IMR-90 (cell line): ENCODE measurements around the gene COL28A1. TPM values are rescaled to one million over a fixed set of nuclear protein-coding genes. Genes with fewer than 3 reads are reported as not detected.

Experiments used
- ATAC-seq: fragments of 200-7000 bp; cut with Tn5 transposase; 2 replicates; pipeline ENCODE4 v1.9.1; 2020; ENCODE audit warnings: low read depth, mild to moderate bottlenecking, moderate library complexity
- BruUV-seq: library from RNA; stranded (reverse); fragments of 400-500 nt; replicated peaks from 2 replicates; lab custom pipeline; 2021; lab: Mats Ljungman, UMichigan
- CTCF ChIA-PET: fragments of 300-600 bp; formaldehyde crosslinking; extraction: SDS; loops from one replicate; lab custom pipeline; 2021; ENCODE audit warnings: antibody characterized with exemption; lab: Yijun Ruan, JAX
- POLR2A ChIA-PET: fragments of 300-600 bp; sonication (Branson Sonifier 250); formaldehyde crosslinking; loops from one replicate; lab custom pipeline; 2022; ENCODE audit warnings: antibody characterized with exemption; ENCODE audit not compliant: unreplicated experiment; lab: Charles Lee
- DNase-seq: peaks from one replicate; pipeline ENCODE4 v3.0.0; 2013
- H2AFZ ChIP-seq: replicated peaks from 2 replicates; pipeline ENCODE3; 2013; ENCODE audit warnings: low read length, mild to moderate bottlenecking; ENCODE audit not compliant: poor library complexity
- H2AK5ac ChIP-seq: 2 replicates; pipeline ENCODE4 v1.6.1; 2013; ENCODE audit warnings: low read depth, low read length, inconsistent platforms
- H2AK9ac ChIP-seq: replicated peaks from 2 replicates; pipeline ENCODE3; 2013; ENCODE audit warnings: mild to moderate bottlenecking, low read depth, low read length, moderate library complexity; ENCODE audit not compliant: poor library complexity
- H2BK120ac ChIP-seq: 2 replicates; pipeline ENCODE4 v1.6.1; 2013; ENCODE audit warnings: low read depth, low read length, inconsistent platforms
- H2BK15ac ChIP-seq: 3 replicates; pipeline ENCODE4 v1.6.1; 2013; ENCODE audit warnings: low read depth, low read length, inconsistent platforms
- H2BK20ac ChIP-seq: 2 replicates; pipeline ENCODE4 v1.6.1; 2013; ENCODE audit warnings: low read depth, mild to moderate bottlenecking, inconsistent platforms, low read length, moderate library complexity
- H2BK5ac ChIP-seq: 2 replicates; pipeline ENCODE4 v1.6.1; 2013; ENCODE audit warnings: mild to moderate bottlenecking, low read depth, low read length, inconsistent platforms; ENCODE audit not compliant: poor library complexity, severe bottlenecking
- H3K14ac ChIP-seq: replicated peaks from 2 replicates; pipeline ENCODE4 v1.6.1; 2013; ENCODE audit warnings: low read depth, low read length, inconsistent platforms
- H3K18ac ChIP-seq: 2 replicates; pipeline ENCODE4 v1.6.1; 2013; ENCODE audit warnings: low read depth, low read length, control low read depth
- H3K23ac ChIP-seq: 2 replicates; pipeline ENCODE4 v1.6.1; 2013; ENCODE audit warnings: low read depth, low read length, inconsistent platforms
- H3K27ac ChIP-seq: 2 replicates; pipeline ENCODE4 v1.5.1; 2013; ENCODE audit warnings: mild to moderate bottlenecking, control low read depth, low read length; ENCODE audit not compliant: insufficient read depth
- H3K27me3 ChIP-seq: 2 replicates; pipeline ENCODE4 v1.6.1; 2013; ENCODE audit warnings: low read length; ENCODE audit not compliant: control insufficient read depth, insufficient read depth
- H3K36me3 ChIP-seq: 2 replicates; pipeline ENCODE4 v1.6.1; 2013; ENCODE audit warnings: low read length, mixed read lengths; ENCODE audit not compliant: control insufficient read depth, insufficient read depth
- H3K4ac ChIP-seq: 2 replicates; pipeline ENCODE4 v1.6.1; 2013; ENCODE audit warnings: low read depth, low read length, inconsistent platforms
- H3K4me1 ChIP-seq: 2 replicates; pipeline ENCODE4 v1.6.1; 2013; ENCODE audit warnings: low read length, mixed read lengths; ENCODE audit not compliant: control insufficient read depth, insufficient read depth
- H3K4me2 ChIP-seq: 2 replicates; pipeline ENCODE4 v1.6.1; 2013; ENCODE audit warnings: low read depth, mild to moderate bottlenecking, control low read depth, low read length, moderate library complexity
- H3K4me3 ChIP-seq: 2 replicates; pipeline ENCODE4 v1.5.1; 2013; ENCODE audit warnings: low read depth, mild to moderate bottlenecking, control low read depth, low read length, moderate library complexity; ENCODE audit not compliant: insufficient read depth
- H3K56ac ChIP-seq: 2 replicates; pipeline ENCODE4 v1.6.1; 2013; ENCODE audit warnings: low read length, inconsistent platforms; ENCODE audit not compliant: insufficient read depth; ENCODE audit errors: extremely low read depth
- H3K79me1 ChIP-seq, 2 experiments: 2 replicates each; pipeline ENCODE4 v1.6.1; 2013; ENCODE audit warnings: low read length in 2 of 2, inconsistent platforms in 1 of 2, low read depth in 1 of 2
- H3K9ac ChIP-seq: 2 replicates; pipeline ENCODE4 v1.6.1; 2013; ENCODE audit warnings: low read depth, low read length, control low read depth
- H3K9me1 ChIP-seq: 2 replicates; pipeline ENCODE4 v1.6.1; 2013; ENCODE audit warnings: low read length, inconsistent platforms; ENCODE audit not compliant: insufficient read depth
- H3K9me3 ChIP-seq: 2 replicates; pipeline ENCODE4 v1.6.1; 2013; ENCODE audit warnings: low read length; ENCODE audit not compliant: control insufficient read depth, insufficient read depth
- H4K20me1 ChIP-seq: 2 replicates; pipeline ENCODE4 v1.6.1; 2013; ENCODE audit warnings: low read length, inconsistent platforms; ENCODE audit not compliant: insufficient read depth
- H4K5ac ChIP-seq: 2 replicates; pipeline ENCODE4 v1.6.1; 2013; ENCODE audit warnings: mild to moderate bottlenecking, low read depth, low read length, control low read depth
- H4K8ac ChIP-seq, 2 experiments: 2 replicates each; pipeline ENCODE4 v1.6.1; 2013; ENCODE audit warnings: low read depth in 2 of 2, low read length in 2 of 2, control low read depth in 1 of 2, inconsistent platforms in 1 of 2
- H4K91ac ChIP-seq: 2 replicates; pipeline ENCODE4 v1.6.1; 2013; ENCODE audit warnings: low read depth, low read length, inconsistent platforms; ENCODE audit not compliant: insufficient read depth
- BHLHE40 ChIP-seq: fragments of 150-350 bp; IDR thresholded peaks from 2 replicates; pipeline ENCODE4 v1.6.1; 2016; ENCODE audit warnings: mild to moderate bottlenecking, low read depth, low read length
- CEBPB ChIP-seq: IDR thresholded peaks from 2 replicates; pipeline ENCODE4 v1.6.1; 2012; ENCODE audit warnings: low read depth, low read length, improper control_type of control experiment
- CHD1 ChIP-seq: IDR thresholded peaks from 2 replicates; pipeline ENCODE4 v1.6.1; 2012; ENCODE audit warnings: low read depth, low read length, improper control_type of control experiment
- CTCF ChIP-seq: conservative IDR thresholded peaks from 2 replicates; pipeline ENCODE4 v1.5.1; 2012; ENCODE audit warnings: mild to moderate bottlenecking, low read depth, low read length, improper control_type of control experiment
- FOS ChIP-seq: fragments of 150-350 bp; IDR thresholded peaks from 2 replicates; pipeline ENCODE4 v1.6.1; 2016; ENCODE audit warnings: low read depth, low read length
- MAZ ChIP-seq: IDR thresholded peaks from 2 replicates; pipeline ENCODE4 v1.6.1; 2012; ENCODE audit warnings: low read depth, mild to moderate bottlenecking, low read length, improper control_type of control experiment, moderate library complexity, borderline replicate concordance
- MXI1 ChIP-seq: IDR thresholded peaks from 2 replicates; pipeline ENCODE4 v1.6.1; 2012; ENCODE audit warnings: low read depth, mild to moderate bottlenecking, low read length, moderate library complexity, borderline replicate concordance
- POLR2A ChIP-seq: IDR thresholded peaks from 2 replicates; pipeline ENCODE4 v1.6.1; 2012; ENCODE audit warnings: mild to moderate bottlenecking, low read depth, low read length
- RCOR1 ChIP-seq: IDR thresholded peaks from 2 replicates; pipeline ENCODE4 v1.6.1; 2012; ENCODE audit warnings: mild to moderate bottlenecking, low read length, improper control_type of control experiment; ENCODE audit not compliant: insufficient replicate concordance
- RFX5 ChIP-seq: IDR thresholded peaks from 2 replicates; pipeline ENCODE4 v1.8.0; 2012; ENCODE audit warnings: low read depth, mild to moderate bottlenecking, low read length, moderate library complexity
- SMC3 ChIP-seq: fragments of 150-350 bp; IDR thresholded peaks from 2 replicates; pipeline ENCODE4 v1.6.1; 2016; ENCODE audit warnings: low read depth, mild to moderate bottlenecking, antibody characterized with exemption, low read length, moderate library complexity
- WGBS, 2 experiments: methylation state at CpG; one replicate each; pipeline versions ENCODE4 v1.1.5 to v1.1.7; 2013; ENCODE audit warnings: missing lambda C conversion rate in 2 of 2; ENCODE audit not compliant: insufficient read length in 1 of 2; ENCODE audit errors: extremely low coverage in 2 of 2; 5-methylcytosine and 5-hydroxymethylcytosine counted together
- dilution Hi-C: fragments of 300-500 bp; cut with HindIII; formaldehyde crosslinking; loops from one replicate; pipeline ENCODE4 v1.14.3; 2018; ENCODE audit warnings: low sequenced_read_pairs; ENCODE audit not compliant: unreplicated experiment
- in situ Hi-C: fragments of 300-500 bp; cut with MboI; formaldehyde crosslinking; loops from 3 replicates; pipeline ENCODE4 v1.14.3; 2019; ENCODE audit warnings: low sequenced_read_pairs, inconsistent platforms, mixed read lengths
- intact Hi-C: fragments of 100-400 bp; cut with micrococcal nuclease; formaldehyde crosslinking; loops from 2 replicates; pipeline ENCODE4 v1.10.0; 2022
- polyA plus RNA-seq, 3 experiments: library from polyadenylated mRNA; depleted of rRNA; stranded (reverse); fragments of >200 nt; gene quantifications; 2 replicates each; pipeline ENCODE4 v1.2.3, GENCODE V29; 2012; ENCODE audit warnings: low replicate concordance in 1 of 3
- total RNA-seq: library from RNA; depleted of rRNA; stranded (reverse); fragments of >200 nt; gene quantifications from 2 replicates; pipeline ENCODE4 v1.2.3, GENCODE V29; 2012
- TF ChIP-seq, protein P1 (sequence below): fragments of 150-350 bp; IDR thresholded peaks from 2 replicates; pipeline ENCODE4 v1.6.1; 2016; ENCODE audit warnings: low read depth, mild to moderate bottlenecking, low read length, moderate library complexity, borderline replicate concordance
- TF ChIP-seq, protein P2 (sequence below): fragments of 150-350 bp; IDR thresholded peaks from 2 replicates; pipeline ENCODE4 v1.6.1; 2017; ENCODE audit warnings: mild to moderate bottlenecking, antibody characterized with exemption, low read length, low read depth

The COL28A1 gene
- total and polyA plus RNA-seq, 2 of the 4 experiments (the other 2 are of a cell fraction), result under 0.01 to 0.05 TPM

DNA sequence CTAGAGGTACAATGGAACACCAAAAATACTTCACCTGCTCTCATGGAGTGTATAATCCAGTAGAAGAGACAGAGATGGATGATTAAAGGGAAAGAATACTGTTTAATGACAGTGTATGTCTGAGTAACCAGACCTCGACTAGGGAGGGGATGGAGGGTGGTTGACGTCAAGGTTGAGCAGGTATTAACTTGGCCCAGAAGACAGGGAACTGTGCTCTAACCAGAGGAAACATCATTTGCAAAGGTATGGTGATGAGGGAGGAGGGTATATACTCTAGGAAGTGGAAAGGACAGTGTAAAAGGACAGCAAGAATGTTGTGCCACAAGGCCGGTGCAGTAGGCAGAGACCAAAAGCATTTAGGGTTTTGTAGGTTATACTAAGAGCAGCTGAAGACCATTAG lies 33.9 kb upstream of the COL28A1 start:
- Histone ChIP-seq H3K4me2 (no peak overlapping the region), H2AK5ac (no peak overlapping the region), H2BK5ac (no peak overlapping the region), H3K9me1 (peaks cover 9% of the 10 kb centered on the region; the same call in 1 of the 2 replicates), H2BK20ac (no peak overlapping the region), H3K27ac (no peak overlapping the region), H4K5ac (no peak overlapping the region), H3K14ac (no peak overlapping the region), H4K20me1 (no peaks in the 10 kb centered on the region), H3K56ac (no peak overlapping the region), H3K27me3 (no peaks in the 10 kb centered on the region), H3K4me1 (peaks cover 3% of the 10 kb centered on the region), H2AFZ (no peak overlapping the region), H3K79me1 (peaks cover 27 to 41% of the 10 kb centered on the region in 2 experiments), H3K18ac (no peak overlapping the region), H4K8ac (no peak overlapping the region), H2BK120ac (no peak overlapping the region), H2BK15ac (no peak overlapping the region), H4K91ac (no peak overlapping the region), H3K23ac (no peak overlapping the region; the same call in 1 of the 2 replicates), H3K4ac (no peak overlapping the region), H3K9ac (no peak overlapping the region), H3K9me3 (no peaks in the 10 kb centered on the region), H3K36me3 (peaks cover 5% of the 10 kb centered on the region; the same call in 1 of the 2 replicates), H2AK9ac (no peak overlapping the region), H3K4me3 (no peak overlapping the region)
- in situ Hi-C loops (no loop called here), intact Hi-C loops (no loop called here), dilution Hi-C loops (no loop called here)
- CTCF ChIA-PET, result no interaction called here
- BruUV-seq, result no TSS peak
- DNase-seq, result no peak
- TF ChIP-seq FOS, result no peak
- TF ChIP-seq POLR2A, result no peak
- no peak for TF ChIP-seq CEBPB
- TF ChIP-seq MAZ, result no peak
- TF ChIP-seq RCOR1, result no peak
- no peak for TF ChIP-seq MXI1
- no peak for TF ChIP-seq SMC3
- TF ChIP-seq CTCF, result no peak
- TF ChIP-seq, protein P1, sequence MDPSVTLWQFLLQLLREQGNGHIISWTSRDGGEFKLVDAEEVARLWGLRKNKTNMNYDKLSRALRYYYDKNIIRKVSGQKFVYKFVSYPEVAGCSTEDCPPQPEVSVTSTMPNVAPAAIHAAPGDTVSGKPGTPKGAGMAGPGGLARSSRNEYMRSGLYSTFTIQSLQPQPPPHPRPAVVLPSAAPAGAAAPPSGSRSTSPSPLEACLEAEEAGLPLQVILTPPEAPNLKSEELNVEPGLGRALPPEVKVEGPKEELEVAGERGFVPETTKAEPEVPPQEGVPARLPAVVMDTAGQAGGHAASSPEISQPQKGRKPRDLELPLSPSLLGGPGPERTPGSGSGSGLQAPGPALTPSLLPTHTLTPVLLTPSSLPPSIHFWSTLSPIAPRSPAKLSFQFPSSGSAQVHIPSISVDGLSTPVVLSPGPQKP, result no peak
- no peak for TF ChIP-seq CHD1
- TF ChIP-seq, protein P2, sequence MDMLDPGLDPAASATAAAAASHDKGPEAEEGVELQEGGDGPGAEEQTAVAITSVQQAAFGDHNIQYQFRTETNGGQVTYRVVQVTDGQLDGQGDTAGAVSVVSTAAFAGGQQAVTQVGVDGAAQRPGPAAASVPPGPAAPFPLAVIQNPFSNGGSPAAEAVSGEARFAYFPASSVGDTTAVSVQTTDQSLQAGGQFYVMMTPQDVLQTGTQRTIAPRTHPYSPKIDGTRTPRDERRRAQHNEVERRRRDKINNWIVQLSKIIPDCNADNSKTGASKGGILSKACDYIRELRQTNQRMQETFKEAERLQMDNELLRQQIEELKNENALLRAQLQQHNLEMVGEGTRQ, result no peak
- no peak for TF ChIP-seq RFX5
- TF ChIP-seq BHLHE40, result no peak
- POLR2A ChIA-PET, result no interaction called here
- no peak for ATAC-seq
- WGBS, 2 experiments, result 100% methylated on average over 2 of the region's 3 CpGs; no CpG with 5 or more reads in 1 of the 2 experiments
